D341Med (cell line): Measurements from ENCODE around the gene EHMT1.
"Not testable (repeated sequence)": the region's sequence is repeated elsewhere in the genome, so short reads cannot be mapped to it uniquely, and the experiment has no call there.

Experiments
- DNase-seq: peaks from one replicate; pipeline ENCODE4 v3.0.0; 2012; ENCODE audit warnings: low spot score

The EHMT1 gene

DNA sequence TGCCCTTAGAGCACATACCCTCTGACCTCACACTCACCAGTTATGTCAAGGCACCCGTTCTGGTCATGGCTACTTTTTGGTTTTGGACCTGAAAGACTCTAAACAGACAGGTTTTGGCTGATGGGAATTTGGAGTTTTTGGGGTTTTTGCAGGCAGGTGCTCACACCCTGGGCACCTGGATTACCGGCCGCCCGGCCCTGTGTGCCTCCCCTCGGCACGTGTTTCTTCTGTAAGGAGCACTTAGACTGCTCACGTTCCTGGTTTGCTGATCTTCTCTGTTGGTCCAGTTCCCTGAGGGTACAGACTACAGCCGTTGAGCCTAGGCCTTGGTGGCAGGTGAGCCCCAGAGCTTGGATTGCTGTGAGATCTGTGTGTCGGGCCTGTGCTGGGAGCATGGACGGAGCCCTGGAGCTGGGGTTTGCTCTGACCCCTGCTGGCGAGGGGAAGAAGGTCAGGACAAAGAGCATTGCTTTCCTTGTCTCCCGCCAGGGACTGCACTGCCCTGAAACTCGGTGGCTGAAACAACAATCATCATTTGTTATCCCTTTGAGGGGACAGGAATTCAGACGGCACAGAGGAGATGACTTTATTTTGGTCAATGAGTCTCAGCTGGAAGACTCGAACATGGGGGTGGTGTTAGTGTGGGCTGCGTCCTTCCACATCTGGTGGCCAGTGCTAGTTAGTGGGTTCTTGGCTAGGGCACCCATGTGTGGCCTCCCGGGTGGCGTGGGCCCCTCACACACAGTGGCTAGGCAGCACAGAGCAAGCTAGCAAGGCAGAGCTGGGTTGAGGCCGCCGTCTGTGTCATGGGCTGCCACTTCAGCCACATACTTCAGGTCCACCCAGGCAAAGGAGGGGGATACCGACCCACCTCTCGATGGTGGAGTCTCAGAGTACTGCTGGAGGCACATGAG lies 76.4 kb downstream of the EHMT1 start:
- DNase-seq = peak; percentile 85

DNA sequence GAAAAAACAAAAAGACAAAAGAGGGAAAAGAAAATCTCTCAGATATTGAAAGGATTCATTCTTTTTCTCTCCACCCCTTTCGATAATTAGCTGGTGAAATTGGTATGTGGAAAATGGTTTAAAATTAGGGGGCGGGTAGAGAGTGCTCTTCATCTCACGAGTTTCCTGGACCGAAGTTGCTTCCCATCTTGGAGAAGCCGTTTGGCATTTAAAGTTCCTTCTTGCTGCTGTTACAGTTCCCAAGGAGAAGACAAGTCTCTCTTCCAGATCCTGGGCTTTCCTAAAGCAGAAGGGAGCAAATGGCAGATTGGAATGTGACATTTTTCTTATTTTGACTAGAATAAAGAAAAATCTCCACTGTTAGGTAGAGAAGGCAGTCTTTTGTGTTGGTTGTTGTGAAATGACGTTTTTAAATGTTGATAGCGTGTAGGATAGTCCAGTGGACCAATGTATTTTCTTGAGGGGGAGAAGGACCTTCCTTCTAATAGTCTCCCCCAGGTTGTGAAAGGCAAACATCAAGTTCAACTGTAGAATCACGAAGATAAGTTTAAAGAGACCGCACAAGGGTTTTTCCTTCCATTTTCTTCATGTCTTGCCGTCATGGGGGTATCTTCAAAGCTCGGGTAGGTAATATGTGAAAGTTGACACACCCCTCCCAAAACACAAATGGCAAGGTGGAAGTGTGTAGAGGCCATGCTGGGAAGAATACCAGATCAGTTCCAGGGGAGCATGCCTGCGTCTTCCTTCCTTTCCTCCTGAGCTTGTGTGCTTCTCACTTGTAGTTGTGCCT lies 77.5 kb downstream of the EHMT1 start:
- no peak for DNase-seq

DNA sequence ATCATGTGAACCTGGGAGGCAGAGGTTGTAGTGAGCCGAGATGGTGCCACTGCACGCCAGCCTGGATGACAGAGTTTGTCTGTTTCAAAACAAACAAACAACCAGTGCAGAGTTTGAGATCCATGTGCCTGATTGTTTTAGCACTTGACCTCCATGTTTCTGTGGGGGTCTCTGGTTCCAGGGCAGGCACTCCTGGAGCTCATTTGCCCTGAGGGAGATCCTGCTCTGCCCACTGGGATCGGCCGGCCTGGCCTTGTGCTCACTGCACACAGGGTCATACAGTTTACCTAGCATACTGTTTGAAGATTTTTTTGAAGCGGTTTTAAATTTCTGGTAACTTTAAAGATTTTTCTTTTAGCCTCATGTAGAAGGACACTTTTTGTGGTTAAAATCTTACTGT lies 78.4 kb downstream of the EHMT1 start:
- no peak for DNase-seq

DNA sequence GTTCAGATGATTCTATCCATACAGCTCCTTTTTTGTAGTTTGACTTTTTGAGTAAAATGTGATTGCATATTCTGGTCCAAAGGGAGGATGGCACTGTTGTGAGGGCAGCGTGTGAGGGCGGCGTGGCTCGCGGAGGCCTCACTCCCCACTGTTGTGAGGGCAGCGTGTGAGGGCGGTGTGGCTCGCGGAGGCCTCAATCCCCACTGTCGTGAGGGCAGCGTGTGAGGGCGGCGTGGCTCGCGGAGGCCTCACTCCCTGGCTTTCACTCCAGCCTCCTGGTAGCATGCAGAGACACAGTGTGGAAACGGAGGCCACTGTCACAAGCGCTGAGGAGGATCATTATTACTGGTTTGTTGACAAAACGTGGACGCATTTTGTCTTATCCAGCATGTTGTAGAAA lies 79.0 kb downstream of the EHMT1 start:
- DNase-seq = no peak

DNA sequence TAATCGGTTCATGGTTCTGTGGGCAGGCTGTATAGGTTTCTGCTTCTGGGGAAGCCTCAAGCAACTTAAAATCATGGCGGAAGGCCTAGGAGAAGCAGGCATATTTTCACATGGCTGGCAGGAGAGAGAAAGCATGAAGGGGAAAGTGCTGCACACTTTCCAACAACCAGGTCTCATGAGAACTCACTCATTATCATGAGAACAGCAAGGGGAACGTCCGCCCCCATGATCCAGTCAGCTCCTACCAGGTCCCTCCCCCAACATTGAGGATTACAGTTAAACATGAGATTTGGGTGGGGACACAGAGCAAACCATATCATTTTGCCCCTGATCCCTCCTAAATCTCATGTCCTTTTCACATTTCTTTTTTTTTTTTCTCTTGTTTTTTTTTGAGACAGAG lies 82.1 kb downstream of the EHMT1 start:
- no peak for DNase-seq

DNA sequence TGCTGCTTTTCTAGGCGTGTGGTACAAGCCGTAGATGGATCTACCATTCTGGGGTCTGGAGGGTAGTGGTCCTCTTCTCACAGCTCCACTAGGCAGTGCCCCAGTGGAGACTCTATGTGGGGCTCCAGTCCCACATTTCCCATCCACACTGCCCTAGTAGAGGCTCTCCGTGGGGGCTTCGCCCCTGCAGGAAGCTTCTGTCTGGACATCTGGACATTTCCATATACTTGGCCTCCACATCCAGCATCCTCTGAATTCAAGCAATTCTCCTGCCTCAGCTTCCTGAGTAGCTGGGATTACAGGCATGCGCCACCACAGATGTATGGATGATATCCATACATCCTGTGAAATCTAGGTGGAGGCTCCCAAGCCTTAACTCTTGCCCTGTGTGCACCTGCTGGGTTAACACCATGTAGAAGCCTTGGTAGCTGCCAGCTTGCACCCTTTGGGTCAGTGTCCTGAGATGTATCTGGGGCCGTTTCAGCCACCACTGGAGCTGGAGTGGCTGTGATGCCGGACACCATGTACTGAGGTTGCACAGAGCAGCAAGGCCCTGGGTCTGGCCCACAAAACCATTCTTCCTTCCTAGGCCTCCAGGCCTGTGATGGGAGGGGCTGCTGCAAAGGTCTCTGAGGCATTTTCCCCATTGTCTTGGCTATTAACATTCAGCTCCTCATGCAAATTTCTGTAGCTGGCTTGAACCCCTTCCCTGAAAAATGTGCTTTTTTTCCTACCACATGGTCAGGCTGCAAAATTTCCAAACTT lies 84.0 kb downstream of the EHMT1 start:
- no peak for DNase-seq

DNA sequence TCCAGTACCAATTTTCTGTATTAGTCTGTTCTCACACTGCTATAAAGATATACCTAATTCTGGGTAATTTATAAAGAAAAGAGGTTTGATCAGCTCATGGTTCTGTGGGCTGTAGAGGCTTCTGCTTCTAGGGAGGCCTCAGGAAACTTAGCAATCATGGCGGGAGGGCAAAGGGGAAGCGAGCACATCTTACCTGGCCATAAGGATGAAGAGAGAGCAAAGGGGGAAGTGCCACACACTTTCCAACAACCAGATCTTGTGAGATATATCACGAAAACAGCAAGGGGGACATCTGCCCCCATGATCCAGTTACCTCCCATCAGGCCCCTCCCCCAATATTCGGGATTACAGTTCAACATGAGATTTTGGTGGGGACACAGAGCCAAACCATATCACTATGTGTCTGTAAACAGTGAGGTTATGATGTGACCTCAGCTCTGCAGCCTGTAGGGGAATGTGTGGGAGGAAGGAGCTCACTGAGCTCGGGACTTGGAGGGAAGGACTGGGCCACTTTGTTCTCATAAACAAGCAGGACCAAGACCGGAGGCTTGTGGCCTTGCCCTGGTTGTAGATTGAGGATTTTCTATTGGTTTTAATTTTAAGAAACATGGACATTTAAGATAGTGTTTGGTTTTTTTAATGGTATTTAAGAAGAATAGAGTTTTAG lies 85.2 kb downstream of the EHMT1 start:
- DNase-seq = no peak

DNA sequence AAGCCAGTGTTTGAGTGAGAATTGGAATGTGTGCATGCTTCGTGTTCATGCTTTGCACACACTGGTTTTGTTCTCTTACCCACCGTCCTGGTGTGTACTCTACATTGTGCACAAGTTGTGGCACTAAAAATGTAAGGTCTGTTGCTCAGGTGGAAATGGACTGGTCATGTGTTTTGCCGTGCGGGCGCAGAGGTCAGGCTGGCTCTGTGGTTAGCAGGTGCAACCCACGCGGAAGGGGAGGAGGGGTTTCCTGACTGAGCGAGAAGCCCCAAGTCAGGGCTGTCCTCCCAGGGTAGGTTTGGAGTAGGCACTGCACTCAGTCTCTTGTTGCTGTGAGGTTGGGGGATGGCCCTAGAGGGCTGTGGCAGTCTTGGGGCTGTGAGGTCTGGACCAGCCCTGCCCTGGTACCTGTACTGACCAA lies 86.6 kb downstream of the EHMT1 start:
- no peak for DNase-seq

DNA sequence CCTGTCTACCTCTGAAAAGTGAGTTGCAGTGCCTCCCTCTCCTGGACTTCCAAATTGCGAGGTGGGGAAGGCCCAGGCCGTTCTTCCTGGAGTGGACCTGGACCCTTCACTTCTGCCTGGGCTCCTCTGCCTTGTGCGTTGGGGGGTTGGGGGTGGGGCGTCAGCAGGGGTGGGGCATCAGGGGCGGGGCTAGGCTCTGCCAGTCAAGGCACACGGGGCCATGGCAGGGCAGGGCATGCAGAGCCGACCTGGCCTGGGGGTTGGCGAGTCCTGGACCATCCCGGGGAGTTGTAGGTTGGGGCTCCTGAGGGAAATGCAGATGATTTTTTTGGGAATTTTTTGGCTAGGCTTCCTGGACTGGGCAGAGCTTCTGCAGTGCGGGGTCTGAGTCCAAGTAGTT lies 87.1 kb downstream of the EHMT1 start:
- DNase-seq = no peak

DNA sequence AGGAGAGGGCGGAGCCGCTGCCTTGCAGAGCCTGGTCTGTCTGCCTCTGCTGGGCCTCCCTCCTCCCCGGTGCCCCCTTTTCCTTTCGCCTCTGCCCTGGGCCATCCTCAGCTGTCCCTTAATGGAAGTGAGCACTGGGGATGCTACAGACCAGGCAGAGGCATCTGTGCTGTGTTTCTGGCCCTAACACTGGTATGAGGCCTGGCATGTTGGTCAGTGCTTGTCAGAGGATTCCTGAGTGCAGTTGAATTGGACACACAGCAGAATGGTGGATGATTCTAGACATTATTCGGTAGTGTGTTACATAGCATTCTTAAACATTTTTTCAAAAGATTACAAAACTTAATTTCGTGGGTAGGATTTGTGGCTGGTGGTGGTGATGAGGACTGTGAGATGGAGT lies 88.6 kb downstream of the EHMT1 start:
- DNase-seq = no peak

DNA sequence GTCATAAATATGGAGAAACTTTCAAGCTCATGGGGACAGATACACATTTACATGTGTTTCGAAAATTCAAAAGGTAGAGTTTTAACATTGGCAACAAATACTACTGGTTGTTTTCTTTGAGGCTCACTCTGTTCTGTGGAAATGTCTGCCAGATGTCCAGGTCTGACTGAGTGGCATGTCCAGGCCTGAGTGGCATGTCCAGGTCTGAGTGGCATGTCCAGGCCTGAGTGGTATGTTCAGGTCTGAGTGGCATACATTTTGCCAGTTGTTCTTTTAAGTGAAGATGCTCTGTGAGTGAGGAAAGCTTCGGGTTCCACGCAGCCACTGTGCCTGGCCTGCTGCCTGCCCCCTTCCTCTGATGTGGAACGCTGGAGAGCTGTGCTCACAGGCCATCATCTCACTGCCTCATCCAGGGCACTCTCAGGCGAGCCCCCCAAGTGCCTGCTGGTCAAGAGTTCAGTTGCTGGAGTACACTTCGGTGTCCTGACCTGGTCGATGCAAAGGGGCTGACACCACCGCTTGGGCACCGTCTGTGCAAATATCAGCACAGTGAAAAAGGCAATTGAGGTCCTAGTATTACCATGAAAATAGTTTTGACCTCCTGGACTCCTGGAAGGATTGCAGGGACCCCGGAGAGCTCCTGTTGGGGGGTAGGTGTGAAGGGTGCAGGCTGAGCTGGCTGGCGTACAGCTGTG lies 89.9 kb downstream of the EHMT1 start:
- DNase-seq = no peak

DNA sequence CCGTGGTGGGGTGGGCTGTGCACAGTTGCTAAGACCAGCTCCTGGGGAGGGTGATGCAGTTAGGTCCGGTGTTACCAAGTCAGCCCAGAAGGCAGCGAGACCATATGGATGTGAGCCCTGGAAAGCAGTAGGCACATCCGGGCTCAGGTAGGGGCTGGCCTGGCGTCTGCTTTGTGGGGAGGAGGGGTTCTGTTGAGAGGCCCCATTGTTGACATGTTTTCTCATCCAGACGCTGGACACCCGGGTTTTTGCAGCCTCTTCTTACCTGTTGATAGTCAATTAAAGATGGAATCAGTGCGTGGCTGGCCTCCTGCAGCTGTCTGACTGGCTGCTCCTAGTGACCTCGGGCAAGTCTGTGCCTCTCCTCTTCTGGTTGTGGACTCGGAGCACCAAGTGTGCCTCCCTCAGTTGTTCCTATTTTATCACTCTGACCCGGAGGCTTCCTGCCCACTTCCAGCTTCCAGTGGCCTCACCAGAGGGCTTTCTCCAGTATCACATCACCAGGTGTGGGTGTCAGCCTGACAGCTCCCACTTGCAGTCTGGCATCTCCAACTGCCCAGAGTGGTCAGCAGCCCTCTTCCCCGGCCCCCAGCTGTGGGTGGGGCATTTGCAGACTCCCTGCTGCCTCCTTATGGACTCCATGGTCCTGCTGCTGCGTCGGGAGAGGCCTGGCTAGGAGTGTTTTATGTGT lies 90.8 kb downstream of the EHMT1 start:
- DNase-seq = no peak

DNA sequence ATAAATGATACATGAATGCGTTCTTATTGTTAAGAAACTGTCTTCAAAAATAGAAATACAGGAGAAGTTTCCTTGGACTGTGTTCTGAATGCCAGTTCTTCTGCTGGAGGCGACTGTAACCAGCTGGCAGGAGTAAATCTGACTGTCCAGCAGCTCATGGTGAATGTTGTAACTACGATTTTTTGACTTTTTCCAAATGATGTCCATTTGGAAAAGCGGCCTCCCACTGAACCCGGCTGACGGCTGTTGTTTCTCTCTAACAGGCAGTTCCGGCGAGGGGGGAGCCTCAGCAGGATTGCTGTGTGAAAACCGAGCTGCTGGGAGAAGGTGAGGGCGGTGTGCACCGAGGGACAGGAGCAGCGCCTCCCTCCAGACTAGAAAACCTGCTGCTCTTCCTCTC lies 91.9 kb downstream of the EHMT1 start:
- no peak for DNase-seq

DNA sequence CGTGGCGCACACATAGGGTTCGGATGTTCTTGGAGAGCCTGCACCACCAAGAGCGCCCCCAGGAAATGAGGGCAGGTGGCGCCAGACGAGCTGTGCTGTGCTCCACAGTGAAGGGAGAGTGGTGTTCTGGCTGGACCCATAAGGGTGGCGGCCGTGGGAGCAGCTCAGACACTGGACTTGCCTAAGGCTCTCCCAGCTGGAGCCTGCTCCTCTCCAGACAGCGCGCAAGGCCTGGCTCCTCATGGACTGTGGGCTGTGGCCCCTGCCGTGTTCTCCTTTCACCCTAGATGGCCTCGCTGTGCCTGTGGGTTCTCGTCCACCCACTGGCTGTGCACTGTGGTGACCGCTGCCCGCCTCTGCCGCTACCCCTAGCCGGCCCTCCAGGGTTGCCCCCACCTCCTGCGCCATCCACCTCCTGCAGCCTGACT lies 92.9 kb downstream of the EHMT1 start:
- DNase-seq = no peak

DNA sequence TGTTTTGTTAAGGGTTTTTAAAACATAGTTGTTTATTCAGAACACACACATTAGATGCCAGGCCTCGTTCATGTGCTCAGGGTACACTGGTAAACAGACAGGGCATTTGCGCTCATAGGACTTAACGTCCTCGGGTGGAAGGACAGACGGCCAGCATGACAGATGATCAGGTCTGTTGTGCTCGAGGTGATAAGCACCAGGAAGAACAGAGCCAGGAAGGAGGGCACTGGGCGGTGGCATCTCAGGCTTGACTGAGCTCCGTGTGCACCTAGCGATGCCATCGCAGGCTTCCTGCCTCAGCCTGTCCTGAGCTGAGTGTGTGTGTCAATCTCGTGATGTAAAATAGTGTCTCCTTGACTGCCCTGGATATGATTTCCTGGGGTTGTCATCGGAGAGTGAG lies 96.5 kb downstream of the EHMT1 start:
- no peak for DNase-seq

DNA sequence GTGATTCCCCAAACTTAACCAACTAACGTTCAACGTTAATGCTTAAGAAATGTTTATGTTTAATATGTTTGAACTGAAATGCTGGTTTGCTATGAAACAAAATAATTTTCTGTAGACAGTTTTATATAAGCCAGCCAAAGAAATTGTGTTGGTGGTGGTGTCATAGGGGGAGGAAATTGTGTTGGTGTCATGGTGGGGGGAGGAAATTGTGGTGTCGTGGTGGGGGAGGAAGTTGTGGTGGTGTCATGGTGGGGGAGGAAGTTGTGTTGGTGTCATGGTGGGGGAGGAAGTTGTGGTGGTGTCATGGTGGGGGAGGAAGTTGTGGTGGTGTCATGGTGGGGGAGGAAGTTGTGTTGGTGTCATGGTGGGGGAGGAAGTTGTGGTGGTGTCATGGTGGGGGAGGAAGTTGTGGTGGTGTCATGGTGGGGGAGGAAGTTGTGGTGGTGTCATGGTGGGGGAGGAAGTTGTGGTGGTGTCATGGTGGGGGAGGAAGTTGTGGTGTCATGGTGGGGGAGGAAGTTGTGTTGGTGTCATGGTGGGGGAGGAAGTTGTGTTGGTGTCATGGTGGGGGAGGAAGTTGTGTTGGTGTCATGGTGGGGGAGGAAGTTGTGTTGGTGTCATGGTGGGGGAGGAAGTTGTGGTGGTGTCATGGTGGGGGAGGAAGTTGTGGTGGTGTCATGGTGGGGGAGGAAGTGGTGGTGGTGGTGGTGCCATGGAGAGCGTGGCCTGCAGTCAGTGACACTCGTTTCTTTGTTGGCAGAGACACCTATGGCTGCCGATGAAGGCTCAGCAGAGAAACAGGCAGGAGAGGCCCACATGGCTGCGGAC lies 97.3 kb downstream of the EHMT1 start:
- DNase-seq = not testable (repeated sequence)

DNA sequence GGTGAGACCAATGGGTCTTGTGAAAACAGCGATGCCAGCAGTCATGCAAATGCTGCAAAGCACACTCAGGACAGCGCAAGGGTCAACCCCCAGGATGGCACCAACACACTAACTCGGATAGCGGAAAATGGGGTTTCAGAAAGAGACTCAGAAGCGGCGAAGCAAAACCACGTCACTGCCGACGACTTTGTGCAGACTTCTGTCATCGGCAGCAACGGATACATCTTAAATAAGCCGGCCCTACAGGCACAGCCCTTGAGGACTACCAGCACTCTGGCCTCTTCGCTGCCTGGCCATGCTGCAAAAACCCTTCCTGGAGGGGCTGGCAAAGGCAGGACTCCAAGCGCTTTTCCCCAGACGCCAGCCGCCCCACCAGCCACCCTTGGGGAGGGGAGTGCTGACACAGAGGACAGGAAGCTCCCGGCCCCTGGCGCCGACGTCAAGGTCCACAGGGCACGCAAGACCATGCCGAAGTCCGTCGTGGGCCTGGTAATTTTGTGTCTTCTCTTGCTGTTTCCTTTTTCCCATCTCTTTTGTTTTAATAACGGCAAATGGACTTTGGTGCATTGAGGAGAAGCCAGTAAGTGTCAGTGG lies 98.0 kb downstream of the EHMT1 start:
- no peak for DNase-seq

DNA sequence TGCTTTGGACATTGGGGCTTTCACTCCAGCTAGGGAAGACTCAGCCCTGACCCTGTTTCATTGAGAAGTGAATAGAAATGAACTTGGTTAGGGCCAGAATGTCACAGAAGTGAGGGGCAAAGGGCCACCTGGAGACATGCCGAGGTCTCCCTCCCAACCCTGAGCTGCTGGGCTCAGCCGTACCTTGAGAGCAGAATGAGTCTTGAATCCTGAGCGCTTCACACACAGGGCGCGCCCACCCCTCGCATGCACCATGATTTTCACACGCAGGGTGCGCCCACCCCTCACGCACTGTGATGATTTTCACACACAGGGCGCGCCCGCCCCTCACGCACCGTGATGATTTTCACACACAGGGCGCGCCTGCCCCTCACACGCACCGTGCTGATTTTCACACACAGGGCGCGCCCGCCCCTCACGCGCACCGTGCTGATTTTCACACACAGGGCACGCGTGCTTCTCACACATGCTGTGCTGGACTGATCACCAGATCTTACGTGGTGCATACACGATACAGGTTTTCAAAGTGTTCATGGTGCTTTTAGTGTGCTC lies 99.0 kb downstream of the EHMT1 start:
- no peak for DNase-seq

DNA sequence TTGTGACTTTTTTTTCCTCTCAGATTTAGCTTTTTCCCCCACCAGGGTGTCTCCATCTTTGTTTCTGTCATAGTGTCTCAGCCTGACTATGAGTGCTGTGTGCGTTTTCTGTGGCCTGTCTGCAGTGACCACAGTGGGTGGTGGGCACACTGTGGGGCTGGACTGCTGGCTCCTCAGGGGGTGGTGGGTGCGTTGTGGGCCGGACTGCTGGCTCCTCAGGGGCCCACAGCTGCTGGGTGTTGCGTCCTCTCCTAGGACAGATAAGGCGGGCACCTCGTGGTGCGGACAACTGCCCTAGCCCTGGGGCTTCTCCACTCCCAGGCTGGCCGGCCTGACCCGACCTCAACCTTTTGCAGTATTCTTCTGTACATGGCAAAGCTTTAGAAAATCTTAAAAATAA lies 100.4 kb downstream of the EHMT1 start:
- DNase-seq = no peak
